Right lobe of liver (tissue), 6 donors: ENCODE results near the gene HGFAC. TPM values are rescaled to one million over a fixed set of nuclear protein-coding genes. Genes with fewer than 3 reads are reported as not detected.

Experiments
- ATAC-seq, 4 donors: fragments of 200-7000 bp; cut with Tn5 transposase; one replicate each; pipeline ENCODE4 v1.9.1; 2020; ENCODE audit warnings: mild to moderate bottlenecking in 4 of 4, moderate library complexity in 4 of 4
- DNase-seq, 3 donors: peaks; one replicate each; pipeline ENCODE4 v3.0.0-alpha.2; 2020
- H3K27ac ChIP-seq, 3 donors: fragments of 200-600 bp; one replicate each; pipeline ENCODE4 v1.8.0; 2022
- H3K27me3 ChIP-seq, 2 donors: fragments of 200-600 bp; one replicate each; pipeline ENCODE4 v1.8.0; 2022
- H3K36me3 ChIP-seq, 4 donors: fragments of 200-600 bp; sonication (generic) in 1 of 4; one replicate each; pipeline versions ENCODE4 v1.5.1 to v1.8.0; 2017 to 2022; ENCODE audit warnings: control low read depth in 1 of 4
- H3K4me1 ChIP-seq, 4 donors: fragments of 200-600 bp; sonication (generic) in 1 of 4; one replicate each; pipeline versions ENCODE4 v1.5.1 to v1.8.0; 2017 to 2022; ENCODE audit warnings: control low read depth in 1 of 4
- H3K4me3 ChIP-seq, 3 donors: fragments of 200-600 bp; one replicate each; pipeline ENCODE4 v1.8.0; 2022
- H3K9me3 ChIP-seq, 4 donors: fragments of 200-600 bp; sonication (generic) in 1 of 4; one replicate each; pipeline versions ENCODE4 v1.5.1 to v1.8.0; 2017 to 2022; ENCODE audit warnings: control low read depth in 1 of 4
- POLR2A ChIP-seq: fragments of 450-650 bp; IDR thresholded peaks from one replicate; pipeline ENCODE4 v1.6.1; 2017; ENCODE audit warnings: antibody characterized with exemption, mild to moderate bottlenecking
- WGBS: methylation state at CpG from one replicate; pipeline ENCODE4 v1.1.6; 2018; ENCODE audit warnings: low coverage, low lambda C conversion rate; ENCODE audit not compliant: insufficient coverage; ENCODE audit errors: missing lambda C conversion rate; 5-methylcytosine and 5-hydroxymethylcytosine counted together
- intact Hi-C, 2 donors: fragments of 100-400 bp; cut with DNase I; formaldehyde crosslinking; loops; one replicate each; pipeline versions ENCODE4 v1.11.2 to v1.14.1; 2022
- total RNA-seq, 6 experiments: library from RNA; depleted of rRNA in 2 of 6; stranded (reverse); fragments of >200 nt in 2 of 6; fragmentation: NEBNext Ultra II Directional in 3 of 6; extraction: Animal tissue kit (Norgen Biotek cat#: 25700) in 3 of 6; gene quantifications; one replicate each; pipeline versions ENCODE4 v1.1.0 to v1.2.4, GENCODE V29; 2016 to 2023
- TF ChIP-seq, protein P1 (sequence below), 4 donors: fragments of 200-600 bp in 3 of 4; fragments of 450-650 bp in 1 of 4; IDR thresholded peaks; one replicate each; pipeline versions ENCODE4 v1.5.1 to v1.8.0; 2016 to 2022; ENCODE audit warnings: antibody characterized with exemption in 4 of 4, mild to moderate bottlenecking in 2 of 4
- donor health status: DM: no; HTN: yes; CAD: no.
- donor health status: DM: no; HTN: no; CAD: no.
- donor health status: DM: no; HTN: no; CAD: no.
- donor health status: DM: no; HTN: yes; CAD: no.
- donor health status: DM: no; HTN: yes; CAD: no.

Gene HGFAC
- total RNA-seq, 6 experiments from 2014 or later, result 73.9 to 176 (median 140) TPM

DNA sequence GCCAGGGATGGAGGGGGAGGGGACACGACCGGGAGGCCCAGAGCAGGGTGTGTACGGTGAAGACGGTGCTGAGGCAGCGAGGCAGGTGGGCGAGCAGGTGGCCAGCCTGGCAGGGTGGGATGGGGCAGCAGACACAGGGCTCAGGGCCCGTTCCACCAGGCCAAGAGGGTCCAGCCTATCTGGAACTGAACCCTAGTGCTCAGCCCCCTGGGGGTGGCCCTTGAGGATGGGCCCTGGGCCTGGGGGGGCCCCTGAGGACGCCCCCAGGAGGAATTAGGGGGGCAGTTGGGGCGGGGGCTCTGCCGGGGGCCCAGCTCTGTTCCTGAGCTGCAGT, 3.0 kb upstream of the HGFAC start:
- DNase-seq (no peak), ATAC-seq (no peak)
- H3K27ac ChIP-seq, result no peak overlapping the region
- WGBS, result no CpG with 5 or more reads among the region's 10 CpGs
- intact Hi-C loops, result no loop called here
- H3K27me3 ChIP-seq, result no peaks in the 10 kb centered on the region
- peaks cover 0 to 16% (median 3%) of the 10 kb centered on the region in 4 donors for H3K4me1 ChIP-seq
- no peak for TF ChIP-seq POLR2A
- H3K9me3 ChIP-seq, result no peaks in the 10 kb centered on the region
- no peaks in the 10 kb centered on the region for H3K36me3 ChIP-seq
- no peak overlapping the region for H3K4me3 ChIP-seq

DNA sequence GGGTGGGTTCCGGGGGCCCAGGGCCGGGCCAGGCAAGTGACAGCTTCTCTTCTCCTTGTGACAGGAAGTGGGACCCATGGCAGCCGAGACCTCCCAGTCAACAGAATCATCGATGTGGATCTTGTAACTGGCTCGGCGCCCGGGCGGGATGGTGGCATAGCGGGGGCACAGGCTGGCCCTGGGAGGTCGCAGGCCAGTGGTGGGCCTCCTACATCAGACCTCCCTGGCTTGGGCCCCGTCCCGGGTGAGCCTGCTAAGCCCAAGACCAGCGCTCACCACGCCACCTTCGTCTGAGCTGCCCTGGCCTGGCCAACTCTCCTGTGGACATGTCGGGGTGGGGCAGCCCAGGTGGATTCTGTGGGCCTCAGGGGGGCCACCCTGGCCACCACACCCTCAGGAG, 2.4 kb upstream of the HGFAC start:
- H3K4me3 ChIP-seq, result no peak overlapping the region
- H3K4me1 ChIP-seq, result peaks cover 0 to 16% (median 3%) of the 10 kb centered on the region in 4 donors
- ATAC-seq, result no peak
- no peak overlapping the region for H3K27ac ChIP-seq
- WGBS, result no CpG with 5 or more reads among the region's 16 CpGs
- no peak for TF ChIP-seq POLR2A
- TF ChIP-seq, protein P1, sequence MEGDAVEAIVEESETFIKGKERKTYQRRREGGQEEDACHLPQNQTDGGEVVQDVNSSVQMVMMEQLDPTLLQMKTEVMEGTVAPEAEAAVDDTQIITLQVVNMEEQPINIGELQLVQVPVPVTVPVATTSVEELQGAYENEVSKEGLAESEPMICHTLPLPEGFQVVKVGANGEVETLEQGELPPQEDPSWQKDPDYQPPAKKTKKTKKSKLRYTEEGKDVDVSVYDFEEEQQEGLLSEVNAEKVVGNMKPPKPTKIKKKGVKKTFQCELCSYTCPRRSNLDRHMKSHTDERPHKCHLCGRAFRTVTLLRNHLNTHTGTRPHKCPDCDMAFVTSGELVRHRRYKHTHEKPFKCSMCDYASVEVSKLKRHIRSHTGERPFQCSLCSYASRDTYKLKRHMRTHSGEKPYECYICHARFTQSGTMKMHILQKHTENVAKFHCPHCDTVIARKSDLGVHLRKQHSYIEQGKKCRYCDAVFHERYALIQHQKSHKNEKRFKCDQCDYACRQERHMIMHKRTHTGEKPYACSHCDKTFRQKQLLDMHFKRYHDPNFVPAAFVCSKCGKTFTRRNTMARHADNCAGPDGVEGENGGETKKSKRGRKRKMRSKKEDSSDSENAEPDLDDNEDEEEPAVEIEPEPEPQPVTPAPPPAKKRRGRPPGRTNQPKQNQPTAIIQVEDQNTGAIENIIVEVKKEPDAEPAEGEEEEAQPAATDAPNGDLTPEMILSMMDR (IDR thresholded peaks at IDR 0.05), result no peak
- H3K9me3 ChIP-seq, result no peaks in the 10 kb centered on the region
- no peaks in the 10 kb centered on the region for H3K27me3 ChIP-seq
- intact Hi-C loops, result no loop called here
- peak in 2 of 3 donors; percentile 21 to 56 for DNase-seq
- H3K36me3 ChIP-seq, result no peaks in the 10 kb centered on the region

DNA sequence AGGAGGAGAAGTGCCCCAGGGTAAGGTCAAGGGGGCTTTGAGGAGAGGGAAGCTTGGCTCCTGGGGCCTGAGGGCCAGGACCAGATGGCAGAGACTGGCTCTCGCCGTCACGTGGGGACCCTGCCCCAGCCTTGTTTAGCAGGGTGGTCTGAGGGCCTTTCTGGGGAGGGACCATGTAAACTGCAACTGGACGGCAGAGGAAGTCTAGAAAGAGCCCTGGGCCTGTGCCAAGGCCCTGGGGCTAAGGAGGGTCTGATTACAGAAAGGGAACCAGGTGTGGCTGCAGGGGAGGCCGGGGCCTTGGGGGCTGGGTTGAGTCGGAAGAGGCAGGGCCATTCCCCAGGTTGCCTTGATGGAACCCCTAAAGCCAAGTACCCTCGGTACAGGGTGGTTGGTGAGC, 1.8 kb upstream of the HGFAC start:
- Histone ChIP-seq H3K9me3 (no peaks in the 10 kb centered on the region), H3K4me1 (peaks cover 0 to 16% (median 3%) of the 10 kb centered on the region in 4 donors), H3K27ac (no peak overlapping the region), H3K4me3 (no peak overlapping the region), H3K36me3 (peaks cover 0 to 3% (median 0%) of the 10 kb centered on the region in 4 donors), H3K27me3 (no peaks in the 10 kb centered on the region)
- intact Hi-C loops, result loop anchor here in 1 of 2 donors (5.0 kb wide), 1 partner anchor 98 kb away; no protein-coding TSS in a partner anchor
- DNase-seq (peak in 1 of 3 donors; percentile 18), ATAC-seq (no peak)
- TF ChIP-seq, protein P1 (IDR thresholded peaks at IDR 0.05), result no peak
- 88% methylated on average over 4 of the region's 7 CpGs for WGBS

DNA sequence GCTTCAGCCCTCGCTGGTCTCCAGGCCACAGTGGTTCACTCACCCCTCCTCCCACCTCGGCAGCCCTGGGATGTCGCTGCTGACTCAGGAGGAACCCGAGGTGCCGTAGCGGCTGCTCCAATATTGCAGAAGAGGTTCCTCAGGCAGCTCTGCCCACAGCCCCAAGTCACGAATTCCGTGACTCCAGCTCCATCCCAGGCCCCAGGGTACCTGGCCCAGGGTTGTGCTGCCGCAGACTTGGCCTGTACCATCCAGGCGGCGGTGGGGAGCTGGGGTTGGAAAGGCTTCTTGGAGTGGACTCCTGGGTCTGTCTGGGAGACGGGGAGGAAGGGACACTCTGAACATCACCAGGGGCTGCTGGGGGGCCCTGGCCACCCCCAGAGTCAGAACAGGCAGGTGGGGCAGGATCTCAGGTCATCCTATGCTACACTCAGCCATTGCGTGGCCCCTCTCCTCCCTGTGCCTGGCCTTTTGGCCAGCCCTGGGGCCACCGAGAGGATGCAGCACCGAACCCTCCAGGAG, 728 bp upstream of the HGFAC start:
- ATAC-seq (peak in 2 of 4 donors; percentile 1 to 12), DNase-seq (peak in 2 of 3 donors; percentile 51 to 60)
- no peak overlapping the region for H3K4me3 ChIP-seq
- no CpG with 5 or more reads among the region's 15 CpGs for WGBS
- peaks cover 0 to 3% (median 0%) of the 10 kb centered on the region in 4 donors for H3K36me3 ChIP-seq
- peak overlapping the region; percentile 78 to 90 (median 88) for H3K27ac ChIP-seq
- H3K27me3 ChIP-seq, result no peaks in the 10 kb centered on the region
- intact Hi-C loops, result loop anchor here in 1 of 2 donors (5.0 kb wide), 1 partner anchor 99 kb away; no protein-coding TSS in a partner anchor
- H3K4me1 ChIP-seq, result peaks cover 0 to 16% (median 3%) of the 10 kb centered on the region in 4 donors
- no peaks in the 10 kb centered on the region for H3K9me3 ChIP-seq
- TF ChIP-seq POLR2A, result no peak
- TF ChIP-seq, protein P1 (IDR thresholded peaks at IDR 0.05), result no peak

DNA sequence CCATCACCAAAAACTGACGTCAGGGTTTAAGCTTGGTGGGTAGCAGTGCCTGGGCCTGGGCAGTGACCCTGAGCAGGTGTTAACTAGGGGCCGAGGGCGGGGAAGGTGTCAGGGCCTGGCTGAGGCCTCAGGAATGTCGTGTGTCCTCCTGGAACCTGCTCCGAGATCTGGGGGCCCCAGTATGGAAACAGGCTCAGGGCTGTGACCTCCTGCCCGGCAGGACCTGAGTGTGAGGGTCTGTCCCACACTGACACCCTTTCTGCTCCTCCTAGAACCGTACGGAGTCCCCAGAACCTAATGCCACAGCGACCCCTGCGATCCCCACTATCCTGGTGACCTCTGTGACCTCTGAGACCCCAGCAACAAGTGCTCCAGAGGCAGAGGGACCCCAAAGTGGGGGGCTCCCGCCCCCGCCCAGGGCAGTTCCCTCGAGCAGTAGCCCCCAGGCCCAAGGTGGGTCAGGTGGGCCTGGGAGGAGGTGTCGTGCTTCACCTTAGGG, 741 bp downstream of the HGFAC start:
- H3K36me3 ChIP-seq, result peaks cover 0 to 4% (median 2%) of the 10 kb centered on the region in 4 donors
- ATAC-seq, result peak in 3 of 4 donors; percentile 13 to 34 (median 18)
- H3K27ac ChIP-seq, result peak overlapping the region; percentile 78 to 90 (median 88)
- peak overlapping the region; percentile 38 to 57 (median 51) for H3K4me3 ChIP-seq
- no peaks in the 10 kb centered on the region for H3K9me3 ChIP-seq
- TF ChIP-seq POLR2A, result no peak
- TF ChIP-seq, protein P1 (IDR thresholded peaks at IDR 0.05), result no peak
- DNase-seq, result peak in 2 of 3 donors; percentile 30 to 52
- intact Hi-C loops, result loop anchor here in 1 of 2 donors (5.0 kb wide), 1 partner anchor 100 kb away; no protein-coding TSS in a partner anchor
- 30% methylated on average over 4 of the region's 14 CpGs for WGBS
- no peaks in the 10 kb centered on the region for H3K27me3 ChIP-seq
- peaks cover 0 to 16% (median 3%) of the 10 kb centered on the region in 4 donors for H3K4me1 ChIP-seq
